GM13976 (cell line): ENCODE measurements around the gene RANBP17.

Source experiments
- DNase-seq: peaks from one replicate; pipeline ENCODE4 v3.0.0; 2012; ENCODE audit warnings: low spot score
- in situ Hi-C: fragments of 300-500 bp; cut with MboI; formaldehyde crosslinking; loops from one replicate; pipeline ENCODE4 v1.12.0; 2022; ENCODE audit warnings: low sequenced_read_pairs, mixed read lengths, inconsistent platforms; ENCODE audit not compliant: unreplicated experiment
- TF ChIP-seq, protein P1 (sequence below): IDR thresholded peaks from 2 replicates; pipeline ENCODE4 v1.5.1; 2012; ENCODE audit warnings: borderline replicate concordance, mild to moderate bottlenecking; ENCODE audit not compliant: insufficient read depth; ENCODE audit errors: extremely low read depth, missing control alignments, control extremely low read depth

Gene RANBP17

DNA sequence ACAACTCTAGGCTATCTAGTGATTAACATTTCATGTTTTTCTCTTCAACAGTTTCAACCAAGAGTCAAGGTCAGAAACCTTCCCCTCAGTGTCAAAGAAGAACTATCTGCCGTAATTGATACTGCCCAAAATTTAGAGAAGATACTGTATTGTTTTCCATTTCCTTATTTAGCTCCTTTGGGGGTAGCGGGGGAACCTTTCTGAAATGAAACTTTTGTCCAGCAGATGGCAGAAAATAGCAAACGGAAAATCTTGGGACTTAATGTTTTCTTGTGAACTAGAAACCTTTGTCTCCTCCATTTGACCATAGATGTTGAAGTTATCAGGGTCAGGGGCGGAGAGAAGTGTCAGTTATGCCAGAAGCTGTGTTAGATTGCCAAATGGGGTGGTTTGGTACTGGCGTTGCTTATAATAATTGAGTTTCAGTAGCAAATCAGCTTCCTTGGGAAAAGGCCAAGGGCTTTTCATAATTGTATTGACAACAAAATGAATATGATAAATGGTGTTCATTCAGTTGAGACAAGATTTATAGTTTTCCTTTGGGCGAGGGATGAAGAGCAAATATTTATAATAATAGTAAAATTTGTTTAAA is 345.5 kb downstream of the RANBP17 start:
- TF ChIP-seq, protein P1, sequence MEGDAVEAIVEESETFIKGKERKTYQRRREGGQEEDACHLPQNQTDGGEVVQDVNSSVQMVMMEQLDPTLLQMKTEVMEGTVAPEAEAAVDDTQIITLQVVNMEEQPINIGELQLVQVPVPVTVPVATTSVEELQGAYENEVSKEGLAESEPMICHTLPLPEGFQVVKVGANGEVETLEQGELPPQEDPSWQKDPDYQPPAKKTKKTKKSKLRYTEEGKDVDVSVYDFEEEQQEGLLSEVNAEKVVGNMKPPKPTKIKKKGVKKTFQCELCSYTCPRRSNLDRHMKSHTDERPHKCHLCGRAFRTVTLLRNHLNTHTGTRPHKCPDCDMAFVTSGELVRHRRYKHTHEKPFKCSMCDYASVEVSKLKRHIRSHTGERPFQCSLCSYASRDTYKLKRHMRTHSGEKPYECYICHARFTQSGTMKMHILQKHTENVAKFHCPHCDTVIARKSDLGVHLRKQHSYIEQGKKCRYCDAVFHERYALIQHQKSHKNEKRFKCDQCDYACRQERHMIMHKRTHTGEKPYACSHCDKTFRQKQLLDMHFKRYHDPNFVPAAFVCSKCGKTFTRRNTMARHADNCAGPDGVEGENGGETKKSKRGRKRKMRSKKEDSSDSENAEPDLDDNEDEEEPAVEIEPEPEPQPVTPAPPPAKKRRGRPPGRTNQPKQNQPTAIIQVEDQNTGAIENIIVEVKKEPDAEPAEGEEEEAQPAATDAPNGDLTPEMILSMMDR, result no peak
- peak; percentile 10 for DNase-seq
- in situ Hi-C loops, result no loop called here

DNA sequence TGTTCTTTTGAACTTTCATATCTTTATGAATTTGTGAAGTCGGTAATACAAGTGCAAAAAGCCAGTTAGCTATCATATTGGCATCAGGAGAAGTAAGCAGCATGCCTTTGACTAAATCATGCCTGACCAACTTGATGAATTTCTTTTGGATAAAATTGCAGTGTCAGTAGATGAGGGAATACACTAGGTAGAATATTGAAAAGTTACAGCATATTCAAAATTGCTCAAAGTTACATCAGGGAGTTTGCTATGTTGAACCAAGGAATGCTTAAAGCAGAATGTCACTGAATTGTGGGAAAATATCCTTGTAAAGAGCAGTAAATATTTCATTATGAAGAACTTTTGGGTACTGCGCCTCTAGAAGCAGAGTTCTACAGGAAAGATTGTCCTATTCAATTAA is 360.1 kb downstream of the RANBP17 start:
- in situ Hi-C loops, result no loop called here
- no peak for DNase-seq
- TF ChIP-seq, protein P1, result no peak

DNA sequence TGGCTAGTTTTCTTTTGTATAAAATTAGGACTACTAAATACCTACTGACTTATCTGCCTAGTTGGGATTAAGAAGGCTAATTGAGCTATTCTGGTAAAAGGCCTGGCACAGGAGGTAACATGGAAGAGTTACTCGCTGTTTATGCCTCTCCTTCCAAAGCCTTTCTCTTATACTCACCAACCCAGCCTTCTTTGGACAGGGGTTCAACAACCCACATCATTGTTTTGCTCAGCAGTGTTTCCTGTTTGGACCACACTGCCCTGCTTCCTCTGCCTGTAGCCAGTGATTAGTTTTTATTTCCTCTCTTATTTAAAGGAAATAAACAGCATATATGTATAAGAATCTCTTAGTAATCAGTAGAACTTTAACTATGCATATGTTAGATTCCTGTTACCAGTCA is 362.1 kb downstream of the RANBP17 start:
- in situ Hi-C loops, result no loop called here
- TF ChIP-seq, protein P1, result no peak
- no peak for DNase-seq

DNA sequence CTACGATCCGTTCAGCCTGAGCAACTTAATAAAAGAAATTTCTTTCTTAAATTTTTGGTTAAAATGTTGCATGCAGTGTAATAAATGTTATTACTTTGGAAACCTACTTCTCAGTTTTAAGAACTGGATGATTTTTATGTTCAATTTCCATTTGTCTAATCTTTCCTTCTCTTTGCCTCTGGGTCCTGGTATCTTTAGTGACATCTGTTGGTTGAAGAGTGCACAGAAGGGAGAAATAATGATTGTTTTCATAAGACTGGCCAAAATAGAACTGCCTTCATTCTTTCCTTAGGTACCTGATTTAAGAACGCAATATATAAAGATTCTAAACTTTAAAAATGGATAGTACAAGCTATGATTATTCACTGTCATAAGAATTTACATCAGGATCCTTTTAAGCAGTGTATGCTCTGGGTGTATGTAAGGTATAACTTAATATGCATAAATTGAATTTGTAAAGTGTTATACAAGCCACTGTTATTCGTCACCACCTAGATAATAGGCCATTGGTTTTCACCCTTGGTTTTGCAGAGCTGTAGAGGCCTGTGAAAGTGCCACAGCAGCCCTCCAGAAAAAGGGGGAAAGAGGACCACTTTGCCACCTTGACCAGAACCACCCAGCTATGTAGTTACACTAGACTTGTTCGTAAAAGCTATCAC is 364.4 kb downstream of the RANBP17 start:
- in situ Hi-C loops, result no loop called here
- DNase-seq, result no peak
- TF ChIP-seq, protein P1, result no peak

DNA sequence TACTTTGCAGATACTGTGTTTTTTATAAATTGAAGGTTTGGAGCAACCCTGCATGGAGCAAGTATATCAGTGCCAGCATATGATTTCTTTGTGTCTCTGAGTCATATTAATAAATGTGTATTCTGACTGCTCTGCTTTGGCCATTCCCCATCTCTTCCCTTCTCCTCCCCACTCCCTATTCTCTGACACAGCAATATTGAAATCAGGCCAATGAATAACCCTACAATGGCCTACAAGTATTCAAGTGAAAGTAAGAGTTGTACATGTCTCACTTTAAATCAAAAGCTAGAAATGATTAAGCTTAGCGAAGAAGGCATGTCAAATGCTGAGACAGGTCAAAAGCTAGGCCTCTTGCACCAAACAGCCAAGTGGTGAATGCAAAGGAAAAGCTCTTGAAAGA is 365.0 kb downstream of the RANBP17 start:
- in situ Hi-C loops, result no loop called here

DNA sequence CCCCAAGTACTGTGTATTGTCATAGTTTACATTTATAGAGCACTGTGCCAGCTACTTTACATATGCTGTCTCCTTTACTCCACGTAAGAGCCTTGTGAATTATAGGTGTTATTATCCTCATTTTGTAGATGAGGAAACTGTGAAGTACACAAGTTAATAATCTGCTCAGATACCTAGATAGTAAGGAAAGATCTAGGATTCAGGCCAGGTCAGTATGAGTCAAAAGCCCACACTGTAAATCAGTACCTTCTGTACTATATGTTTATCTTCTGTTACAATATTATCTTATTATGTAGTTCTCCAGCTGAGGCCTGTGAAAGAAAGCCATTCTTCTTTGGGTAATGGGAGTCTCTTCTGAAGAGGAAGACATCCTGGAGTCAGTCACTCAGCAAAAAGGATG is 374.8 kb downstream of the RANBP17 start:
- TF ChIP-seq, protein P1, result no peak
- no peak for DNase-seq
- in situ Hi-C loops, result no loop called here

More for the DNA sequence above, 365.0 kb downstream of the RANBP17 start:
- TF ChIP-seq, protein P1, result no peak
- no peak for DNase-seq
